ENCODE results near the gene C10orf88. TPM values are rescaled to one million over a fixed set of nuclear protein-coding genes. Genes with fewer than 3 reads are reported as not detected.

C10orf88 gene
- total and polyA plus RNA-seq, 2 donors from 2014 or later: 4.3 to 7.6 TPM

- DNase-seq (no peak), FAIRE-seq (no peak)
- H3K36me3 ChIP-seq (ENCODE audit: control insufficient read depth in 2 of 3, insufficient read depth in 3 of 3, low read length in 3 of 3): no peaks in the 10 kb centered on the region
- H3K4me3 ChIP-seq (ENCODE audit: low read length in 3 of 3): no peak overlapping the region
- no peak overlapping the region for H3K9ac ChIP-seq (ENCODE audit: low read length in 3 of 3)
- no peak overlapping the region for H3K27ac ChIP-seq (ENCODE audit: low read depth in 2 of 2, low read length in 2 of 2)
- peaks cover 0 to 5% (median 0%) of the 10 kb centered on the region in 3 donors for H3K4me1 ChIP-seq (ENCODE audit: control insufficient read depth in 2 of 3, insufficient read depth in 2 of 3, low read depth in 1 of 3, low read length in 3 of 3)
- TF ChIP-seq, protein P1, sequence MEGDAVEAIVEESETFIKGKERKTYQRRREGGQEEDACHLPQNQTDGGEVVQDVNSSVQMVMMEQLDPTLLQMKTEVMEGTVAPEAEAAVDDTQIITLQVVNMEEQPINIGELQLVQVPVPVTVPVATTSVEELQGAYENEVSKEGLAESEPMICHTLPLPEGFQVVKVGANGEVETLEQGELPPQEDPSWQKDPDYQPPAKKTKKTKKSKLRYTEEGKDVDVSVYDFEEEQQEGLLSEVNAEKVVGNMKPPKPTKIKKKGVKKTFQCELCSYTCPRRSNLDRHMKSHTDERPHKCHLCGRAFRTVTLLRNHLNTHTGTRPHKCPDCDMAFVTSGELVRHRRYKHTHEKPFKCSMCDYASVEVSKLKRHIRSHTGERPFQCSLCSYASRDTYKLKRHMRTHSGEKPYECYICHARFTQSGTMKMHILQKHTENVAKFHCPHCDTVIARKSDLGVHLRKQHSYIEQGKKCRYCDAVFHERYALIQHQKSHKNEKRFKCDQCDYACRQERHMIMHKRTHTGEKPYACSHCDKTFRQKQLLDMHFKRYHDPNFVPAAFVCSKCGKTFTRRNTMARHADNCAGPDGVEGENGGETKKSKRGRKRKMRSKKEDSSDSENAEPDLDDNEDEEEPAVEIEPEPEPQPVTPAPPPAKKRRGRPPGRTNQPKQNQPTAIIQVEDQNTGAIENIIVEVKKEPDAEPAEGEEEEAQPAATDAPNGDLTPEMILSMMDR (IDR thresholded peaks at IDR 0.05; ENCODE audit: borderline replicate concordance, extremely low read depth, insufficient read depth): no peak
- H3K9me3 ChIP-seq (ENCODE audit: control insufficient read depth in 2 of 3, insufficient read depth in 1 of 3, low read length in 3 of 3): no peaks in the 10 kb centered on the region
- H3K27me3 ChIP-seq (ENCODE audit: control insufficient read depth, insufficient read depth, low read length): no peaks in the 10 kb centered on the region
- intact Hi-C loops (cut with DNase I): no loop called here
These were observed 30.7 kb upstream of the C10orf88 start for GRCh38 chr10:122984708-122985107.

GRCh38 chr10:122983898-122984297 is 29.9 kb upstream of the C10orf88 start:
- Histone ChIP-seq H3K9me3 (ENCODE audit: control insufficient read depth in 2 of 3, insufficient read depth in 1 of 3, low read length in 3 of 3) (no peaks in the 10 kb centered on the region), H3K27me3 (ENCODE audit: control insufficient read depth, insufficient read depth, low read length) (no peaks in the 10 kb centered on the region), H3K27ac (ENCODE audit: low read depth in 2 of 2, low read length in 2 of 2) (no peak overlapping the region), H3K9ac (ENCODE audit: low read length in 3 of 3) (no peak overlapping the region), H3K36me3 (ENCODE audit: control insufficient read depth in 2 of 3, insufficient read depth in 3 of 3, low read length in 3 of 3) (no peaks in the 10 kb centered on the region), H3K4me3 (ENCODE audit: low read length in 3 of 3) (no peak overlapping the region), H3K4me1 (ENCODE audit: control insufficient read depth in 2 of 3, insufficient read depth in 2 of 3, low read depth in 1 of 3, low read length in 3 of 3) (peaks cover 0 to 6% (median 0%) of the 10 kb centered on the region in 3 donors)
- intact Hi-C loops (cut with DNase I): no loop called here
- DNase-seq (no peak), FAIRE-seq (no peak)
- TF ChIP-seq, protein P1 (IDR thresholded peaks at IDR 0.05; ENCODE audit: borderline replicate concordance, extremely low read depth, insufficient read depth): no peak

GRCh38 chr10:122981066-122981464 is 27.0 kb upstream of the C10orf88 start:
- intact Hi-C loops (cut with DNase I): no loop called here
- Histone ChIP-seq H3K9me3 (ENCODE audit: control insufficient read depth in 2 of 3, insufficient read depth in 1 of 3, low read length in 3 of 3) (no peaks in the 10 kb centered on the region), H3K27ac (ENCODE audit: low read depth in 2 of 2, low read length in 2 of 2) (no peak overlapping the region), H3K4me3 (ENCODE audit: low read length in 3 of 3) (peak overlapping the region; percentile 65 to 92 (median 87)), H3K36me3 (ENCODE audit: control insufficient read depth in 2 of 3, insufficient read depth in 3 of 3, low read length in 3 of 3) (no peaks in the 10 kb centered on the region), H3K9ac (ENCODE audit: low read length in 3 of 3) (no peak overlapping the region), H3K4me1 (ENCODE audit: control insufficient read depth in 2 of 3, insufficient read depth in 2 of 3, low read depth in 1 of 3, low read length in 3 of 3) (peaks cover 0 to 6% (median 0%) of the 10 kb centered on the region in 3 donors), H3K27me3 (ENCODE audit: control insufficient read depth, insufficient read depth, low read length) (no peaks in the 10 kb centered on the region)
- TF ChIP-seq, protein P1 (IDR thresholded peaks at IDR 0.05; ENCODE audit: borderline replicate concordance, extremely low read depth, insufficient read depth): no peak
- FAIRE-seq (no peak), DNase-seq (peak in 2 of 5 donors; percentile 39 to 65)
